HG02588 (cell line): ENCODE results near the gene BTBD10.
A peak's percentile ranks its signal among the peaks of the same experiment; 100 is the strongest.
"Not testable (repeated sequence)": the region's sequence is repeated elsewhere in the genome, so short reads cannot be mapped to it uniquely, and the experiment has no call there.

Experiments
- ATAC-seq: cut with Tn5 transposase; IDR thresholded peaks from one replicate; pipeline ENCODE4 v1.9.1; 2021; ENCODE audit warnings: mild to moderate bottlenecking, moderate library complexity; ENCODE audit not compliant: unreplicated experiment

Gene BTBD10

DNA sequence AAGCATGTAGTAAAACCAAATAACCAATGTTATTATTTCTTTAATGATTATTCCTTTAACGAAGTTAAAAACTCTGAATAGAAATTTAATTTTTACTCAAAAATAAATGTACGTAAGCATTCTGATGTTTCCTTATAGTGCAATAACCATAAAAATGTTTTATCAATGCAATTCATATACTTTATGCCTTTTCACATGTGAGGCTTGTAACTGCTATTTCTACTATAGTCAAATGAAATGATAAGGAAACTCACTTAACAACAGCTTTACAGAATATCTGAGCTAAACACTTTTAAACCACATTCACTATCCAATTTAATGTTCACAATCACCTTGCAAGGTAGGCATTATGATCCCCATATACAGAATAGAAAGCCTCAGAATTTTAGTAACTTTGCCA, 17.4 kb downstream of the BTBD10 start:
- ATAC-seq: no peak

DNA sequence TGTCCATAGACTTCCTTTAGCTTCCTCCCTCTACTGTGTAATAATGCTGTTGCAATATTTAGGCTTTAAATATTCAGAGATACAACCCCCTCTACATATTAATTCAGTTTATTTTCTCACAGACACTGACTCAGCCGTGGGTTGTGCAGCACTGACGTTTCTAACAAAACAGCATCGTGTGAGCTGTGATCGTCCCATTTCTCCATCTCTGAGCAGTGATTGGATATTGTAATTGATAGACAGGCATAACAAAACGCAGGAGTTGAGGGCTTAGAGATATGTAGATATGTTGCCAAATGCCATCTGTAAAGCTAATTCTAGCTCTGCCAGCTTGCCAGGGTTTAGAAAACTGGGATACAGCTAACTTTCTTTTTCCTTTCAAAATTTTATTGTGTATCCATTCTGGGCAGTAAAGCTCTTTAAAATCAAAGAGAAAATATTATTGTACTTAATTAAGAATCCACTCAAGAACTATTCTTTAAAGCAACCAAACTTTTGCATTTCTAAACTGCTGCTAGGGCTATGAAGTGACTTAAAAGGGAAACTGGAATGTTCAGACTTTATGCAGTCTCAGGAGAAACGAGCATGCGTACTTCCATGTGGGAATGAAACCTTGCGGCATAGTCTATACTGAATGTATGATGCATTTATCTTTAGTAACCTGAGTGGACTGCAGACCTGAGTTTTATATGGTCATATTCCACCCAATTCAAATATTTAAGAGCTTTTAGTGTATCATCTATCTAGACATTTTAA, 22.7 kb downstream of the BTBD10 start:
- no peak for ATAC-seq

DNA sequence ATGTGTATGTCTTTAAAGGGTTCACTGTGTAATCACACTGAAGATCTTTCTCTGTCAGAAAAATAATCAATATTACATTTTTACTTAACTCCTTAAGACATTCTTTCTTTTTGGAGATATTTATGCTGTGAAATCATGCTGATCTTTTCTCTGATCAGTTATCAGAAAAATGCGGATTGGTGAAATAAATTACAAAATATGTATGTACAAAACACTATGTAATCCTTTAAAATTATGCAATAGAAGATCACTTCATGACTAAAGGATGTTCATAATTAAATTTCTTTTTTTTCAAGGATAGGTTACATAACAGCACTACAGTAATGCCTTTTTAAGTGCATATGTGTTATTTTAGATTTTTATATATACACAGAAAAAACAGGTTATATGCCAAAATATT, 24.7 kb downstream of the BTBD10 start:
- ATAC-seq: no peak

DNA sequence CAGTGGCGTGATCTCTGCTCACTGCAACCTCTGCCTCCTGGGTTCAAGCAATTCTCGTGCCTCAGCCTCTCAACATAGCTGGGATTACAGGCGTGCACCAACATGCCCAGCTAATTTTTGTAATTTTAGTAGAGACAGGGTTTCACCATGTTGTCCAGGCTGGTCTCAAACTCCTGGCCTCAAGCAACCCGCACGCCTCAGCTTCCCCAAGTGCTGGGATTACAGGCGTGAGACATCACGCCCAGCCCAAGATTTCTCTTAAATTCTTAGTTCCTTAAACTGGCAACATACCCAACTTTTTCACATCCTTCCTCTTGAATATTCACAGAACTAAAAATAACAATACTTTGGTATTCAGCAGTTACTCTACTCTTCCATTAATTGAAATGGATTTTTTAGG, 26.2 kb downstream of the BTBD10 start:
- not testable (repeated sequence) for ATAC-seq

DNA sequence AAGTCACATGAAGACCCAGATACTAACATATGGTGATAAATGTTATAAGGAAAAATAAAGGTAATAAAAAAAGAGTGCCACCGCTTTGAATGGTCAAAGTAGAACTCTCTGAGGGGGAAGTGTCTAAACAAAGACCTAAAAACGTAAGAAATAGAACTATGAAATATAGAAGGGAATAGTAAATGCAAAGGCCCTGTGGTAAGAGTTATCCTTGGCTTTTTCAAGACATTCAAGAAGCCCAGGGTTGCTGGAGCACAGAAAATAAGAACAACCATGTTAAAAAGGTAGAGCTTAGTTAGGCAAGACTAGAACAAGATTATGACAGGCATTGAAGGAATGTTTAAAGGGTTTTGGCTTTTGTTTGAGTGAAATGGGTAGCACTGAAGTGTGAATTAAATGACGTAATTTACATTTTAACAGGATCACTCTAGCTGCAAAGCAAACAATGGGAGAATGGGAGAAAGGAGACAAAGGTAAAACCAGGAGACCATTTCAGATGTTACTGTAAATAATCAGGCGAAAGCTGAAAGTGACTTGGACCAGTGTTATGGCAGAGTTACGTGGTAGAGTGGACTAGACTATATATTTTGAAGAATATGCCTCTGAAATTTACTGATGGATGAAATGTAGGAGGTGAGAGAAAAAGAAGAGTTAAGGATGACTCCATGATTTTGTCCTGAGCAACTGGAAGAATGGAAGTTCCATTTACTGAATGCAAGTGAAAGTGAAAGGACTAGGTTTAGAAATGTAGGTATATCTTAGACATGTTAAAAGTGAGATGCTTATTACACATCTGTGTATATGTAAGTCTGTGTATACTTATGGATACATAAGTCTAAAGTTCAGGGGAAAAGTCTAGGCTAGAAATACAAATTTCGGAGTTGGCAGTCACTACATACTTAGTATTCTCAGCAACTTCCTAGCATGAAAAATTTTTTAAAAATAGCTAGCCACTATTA, 28.5 kb downstream of the BTBD10 start:
- ATAC-seq: no peak

DNA sequence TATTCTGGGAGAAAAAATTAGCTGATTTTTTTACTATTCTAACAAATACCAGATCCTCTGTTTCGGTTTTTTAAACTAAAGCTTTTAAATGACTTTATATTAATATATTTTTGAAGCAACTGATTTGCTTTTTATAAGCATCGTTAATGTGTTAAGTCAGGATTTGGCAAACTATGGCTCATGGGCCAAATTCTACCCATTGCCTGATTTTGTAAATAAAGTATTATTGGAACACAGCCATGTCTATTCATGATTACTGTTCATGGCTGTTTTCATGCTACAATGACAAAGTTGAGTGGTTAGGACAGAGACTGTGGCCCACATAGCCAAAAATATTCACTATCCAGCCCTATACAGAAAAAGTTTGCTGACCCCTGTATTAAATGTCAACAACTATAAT, 29.6 kb downstream of the BTBD10 start:
- no peak for ATAC-seq

DNA sequence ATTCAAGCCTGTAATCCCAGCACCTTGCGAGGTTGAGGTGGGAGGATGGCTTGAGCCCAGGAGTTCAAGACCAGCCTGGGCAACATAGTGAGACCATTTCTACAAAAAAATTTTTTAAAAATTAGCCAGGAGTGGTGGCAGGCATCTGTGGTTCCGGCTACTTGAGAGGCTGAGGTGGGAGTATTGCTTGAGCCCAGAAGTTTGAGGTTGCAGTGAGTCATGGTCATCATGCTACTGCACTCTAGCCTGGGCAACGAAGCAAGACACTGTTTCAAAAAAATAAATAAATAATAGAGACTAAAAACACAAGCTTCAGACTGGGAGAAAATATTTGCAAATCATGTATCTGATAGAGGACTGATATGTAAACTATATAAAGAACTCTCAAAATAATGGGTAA, 33.2 kb downstream of the BTBD10 start:
- no peak for ATAC-seq

DNA sequence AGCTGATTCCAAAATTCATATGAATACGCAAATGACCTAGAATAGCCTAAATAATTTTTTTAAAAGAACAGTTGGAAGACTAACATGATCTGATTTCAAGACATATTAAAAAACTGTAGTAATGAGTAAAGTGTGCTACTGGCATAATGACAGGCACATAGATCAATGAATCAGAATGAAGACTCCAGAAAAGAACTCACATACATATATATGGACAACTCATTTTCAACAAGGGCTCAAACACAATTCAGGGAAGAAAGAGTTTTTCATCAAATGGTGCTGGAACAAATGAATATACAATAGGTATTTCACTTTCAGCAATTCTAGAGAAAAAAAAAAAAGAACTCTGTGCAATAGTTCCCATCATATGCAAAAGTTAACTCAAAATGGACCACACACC, 33.7 kb downstream of the BTBD10 start:
- ATAC-seq: no peak

GRCh38 chr11:13427440-13427839, 35.6 kb downstream of the BTBD10 start:
- ATAC-seq: no peak

- ATAC-seq: no peak
These were observed 39.6 kb downstream of the BTBD10 start for GRCh38 chr11:13423372-13423771.

DNA sequence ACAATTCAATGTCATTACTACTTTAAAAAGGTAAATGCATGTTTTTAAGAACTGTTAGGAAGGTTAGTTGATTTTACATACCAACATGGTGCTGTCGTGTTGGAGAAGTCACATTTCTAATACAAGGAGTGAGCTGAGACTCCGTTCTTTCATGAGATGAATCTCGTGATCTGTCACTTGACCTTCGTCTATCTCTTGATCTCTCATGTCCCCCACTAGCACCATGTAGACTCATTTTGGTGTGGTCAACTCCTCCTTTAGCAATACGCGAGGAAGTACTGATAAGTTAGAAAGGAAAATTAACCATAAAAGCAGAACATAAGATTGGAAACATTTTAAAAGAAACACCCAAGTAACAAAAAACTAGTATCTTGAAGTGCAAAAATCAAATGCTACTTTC, 41.5 kb downstream of the BTBD10 start:
- no peak for ATAC-seq

DNA sequence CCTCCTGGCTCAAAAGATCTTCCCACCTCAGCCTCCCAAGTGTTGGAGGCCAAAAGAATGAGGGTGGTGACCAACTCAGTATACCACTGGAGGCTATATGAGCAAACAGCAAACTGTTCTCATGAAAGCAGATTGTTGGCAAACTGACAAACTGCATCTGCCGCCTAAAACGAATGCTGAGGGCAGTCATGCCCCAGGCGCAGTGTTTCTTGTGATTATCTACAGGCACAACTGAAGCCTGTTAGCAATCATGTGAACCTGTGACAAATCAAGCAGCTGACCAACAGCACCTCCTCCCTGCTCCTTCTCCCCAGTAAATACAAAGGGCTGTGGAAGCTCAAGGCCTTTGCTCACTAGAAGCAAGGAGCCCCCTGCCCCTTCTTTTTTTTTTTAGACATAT, 47.8 kb downstream of the BTBD10 start:
- ATAC-seq: no peak

- ATAC-seq: no peak
These were observed 57.8 kb downstream of the BTBD10 start for GRCh38 chr11:13405220-13405619.

DNA sequence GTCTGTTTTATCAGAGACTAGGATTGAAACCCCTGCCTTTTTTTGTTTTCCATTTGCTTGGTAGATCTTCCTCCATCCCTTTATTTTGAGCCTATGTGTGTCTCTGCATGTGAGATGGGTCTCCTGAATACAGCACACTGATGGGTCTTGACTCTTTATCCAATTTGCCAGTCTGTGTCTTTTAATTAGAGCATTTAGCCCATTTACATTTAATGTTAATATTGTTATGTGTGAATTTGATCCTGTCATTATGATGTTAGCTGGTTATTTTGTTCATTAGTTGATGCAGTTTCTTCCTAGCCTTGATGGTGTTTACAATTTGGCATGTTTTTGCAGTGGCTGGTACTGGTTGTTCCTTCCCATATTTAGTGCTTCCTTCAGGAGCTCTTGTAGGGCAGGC, 64.7 kb downstream of the BTBD10 start:
- not testable (repeated sequence) for ATAC-seq

GRCh38 chr11:13391217-13391616, 71.8 kb downstream of the BTBD10 start:
- no peak for ATAC-seq

- no peak for ATAC-seq
These were observed 74.3 kb downstream of the BTBD10 start for GRCh38 chr11:13388741-13389140.

- no peak for ATAC-seq
These were observed 76.5 kb downstream of the BTBD10 start for GRCh38 chr11:13386567-13386966.

DNA sequence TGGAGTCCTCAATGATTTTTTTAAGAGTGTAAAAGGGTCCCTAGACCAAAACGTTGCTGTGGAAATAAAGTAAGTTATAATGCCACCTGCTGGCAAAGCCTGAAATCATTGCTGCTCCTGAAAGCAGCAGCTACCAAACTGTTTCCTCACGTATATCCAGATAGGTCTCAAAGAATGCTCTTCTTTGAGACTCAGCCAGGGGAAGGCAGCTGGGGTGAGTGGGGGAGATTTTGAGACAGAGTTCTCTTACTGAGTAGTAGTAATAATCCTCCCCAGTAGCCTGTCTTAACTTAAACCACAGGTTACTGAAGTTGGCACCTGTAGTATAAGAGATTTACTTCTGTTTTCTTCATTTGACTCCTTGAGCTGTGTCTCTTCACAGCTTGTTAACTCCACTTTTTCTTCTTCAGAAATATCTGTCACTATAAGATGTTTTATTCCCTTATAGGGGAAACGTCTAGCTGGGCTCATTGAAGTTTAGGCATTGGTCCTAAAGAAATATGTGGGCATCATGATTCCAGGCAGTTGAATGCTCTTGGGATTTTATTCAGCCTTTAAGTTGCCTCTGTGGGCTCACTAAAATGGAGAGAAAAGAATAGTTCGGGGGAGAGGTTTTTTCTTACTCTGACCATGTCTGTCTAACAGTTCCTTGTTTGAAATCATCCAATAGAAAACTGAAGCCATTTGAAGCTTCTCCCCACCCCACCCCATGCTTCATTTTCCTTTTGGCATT, 77.9 kb downstream of the BTBD10 start:
- ATAC-seq: peak; percentile 45

GRCh38 chr11:13382751-13383150, 80.3 kb downstream of the BTBD10 start:
- no peak for ATAC-seq

DNA sequence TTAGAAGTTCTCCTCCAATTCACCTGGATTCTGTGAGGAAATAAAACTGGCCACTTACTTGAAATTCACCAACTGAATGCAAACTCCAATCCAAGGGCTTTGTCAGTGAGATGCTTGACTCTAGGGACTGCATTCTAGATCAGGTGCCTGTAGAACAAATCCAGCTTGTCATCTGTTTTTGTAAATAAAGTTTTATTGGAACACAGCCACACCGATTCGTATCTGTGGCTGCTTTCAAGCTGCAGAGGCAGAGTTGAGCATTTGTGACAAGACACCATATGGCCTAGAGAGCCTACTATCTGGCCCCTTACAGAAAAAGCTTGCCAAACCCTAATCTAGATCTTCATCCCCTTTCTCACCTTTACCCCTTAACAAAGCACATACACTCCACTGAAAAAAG, 82.3 kb downstream of the BTBD10 start:
- ATAC-seq: no peak

DNA sequence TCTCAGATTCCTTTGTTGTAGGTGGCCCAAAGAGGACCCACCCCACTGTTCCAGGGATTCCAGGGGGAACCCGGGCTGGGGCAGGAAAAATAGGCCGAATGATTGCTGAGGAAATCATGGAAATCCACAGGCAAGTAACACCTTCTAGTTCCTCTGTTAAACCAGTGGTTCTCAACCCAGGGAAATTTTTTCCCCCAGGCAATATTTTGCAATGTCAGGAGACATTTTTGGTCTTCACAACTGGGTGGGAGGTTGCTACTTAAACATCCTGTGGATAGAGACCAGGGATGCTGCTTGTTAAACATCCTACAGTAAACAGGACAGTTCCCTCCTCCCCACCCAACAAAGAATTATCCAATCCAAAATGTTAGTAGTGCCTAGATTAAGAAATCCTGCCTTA, 84.7 kb downstream of the BTBD10 start:
- no peak for ATAC-seq
